ENCODE results near the gene NOC4L. TPM values are rescaled to one million over a fixed set of nuclear protein-coding genes. Genes with fewer than 3 reads are reported as not detected.

Gene NOC4L
- total and polyA plus RNA-seq, 4 donors = 7.5 to 50.3 (median 11.5) TPM

- 64 to 65% methylated on average over 25 of the region's 25 CpGs for WGBS, 2 donors
- Histone ChIP-seq H3K9me3 (ENCODE audit: control insufficient read depth, low read length) (no peaks in the 10 kb centered on the region), H3K27me3 (ENCODE audit: control insufficient read depth in 1 of 2, insufficient read depth in 2 of 2, low read length in 1 of 2) (no peaks in the 10 kb centered on the region), H3K27ac (ENCODE audit: low read depth in 1 of 2, low read length in 2 of 2) (no peak overlapping the region), H3K4me1 (ENCODE audit: control insufficient read depth in 1 of 2, insufficient read depth in 2 of 2, low read length in 2 of 2) (no peaks in the 10 kb centered on the region), H3K36me3 (ENCODE audit: control insufficient read depth in 1 of 2, insufficient read depth in 2 of 2, low read length in 1 of 2) (no peaks in the 10 kb centered on the region), H3K4me3 (ENCODE audit: low read length in 2 of 2) (no peak overlapping the region)
- intact Hi-C loops (cut with DNase I) = no loop called here
- DNase-seq = peak in 1 of 2 donors; percentile 39
- ATAC-seq (ENCODE audit: low FRiP score) = no peak
Observed at GRCh38 chr12:132176920-132177551, 32.8 kb downstream of the NOC4L start.

DNA sequence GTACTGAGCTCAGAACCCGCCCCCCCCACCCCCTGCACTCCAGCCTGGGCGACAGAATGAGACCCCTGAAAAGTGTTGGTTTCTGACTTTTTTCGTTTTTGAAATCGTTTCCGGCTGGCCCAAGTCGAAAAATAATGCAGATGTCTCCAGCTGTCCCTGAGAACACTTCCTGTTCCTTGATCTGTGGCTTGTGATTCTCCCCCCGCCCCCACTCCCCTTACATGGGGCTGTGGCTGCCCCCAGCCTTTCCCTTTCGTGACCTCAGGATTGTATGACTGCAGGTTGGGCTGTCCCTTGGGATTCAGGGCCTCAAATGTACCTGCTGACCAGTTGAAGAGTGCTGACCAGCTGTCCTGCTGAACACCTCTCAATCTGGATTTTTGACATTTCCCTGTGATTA lies 34.1 kb downstream of the NOC4L start:
- no peaks in the 10 kb centered on the region for H3K36me3 ChIP-seq (ENCODE audit: control insufficient read depth in 1 of 2, insufficient read depth in 2 of 2, low read length in 1 of 2)
- no peak overlapping the region for H3K4me3 ChIP-seq (ENCODE audit: low read length in 2 of 2)
- ATAC-seq (ENCODE audit: low FRiP score) (no peak), DNase-seq (peak in 1 of 2 donors; percentile 26)
- no peaks in the 10 kb centered on the region for H3K9me3 ChIP-seq (ENCODE audit: control insufficient read depth, low read length)
- no peak overlapping the region for H3K27ac ChIP-seq (ENCODE audit: low read depth in 1 of 2, low read length in 2 of 2)
- H3K27me3 ChIP-seq (ENCODE audit: control insufficient read depth in 1 of 2, insufficient read depth in 2 of 2, low read length in 1 of 2) = no peaks in the 10 kb centered on the region
- H3K4me1 ChIP-seq (ENCODE audit: control insufficient read depth in 1 of 2, insufficient read depth in 2 of 2, low read length in 2 of 2) = no peaks in the 10 kb centered on the region
- intact Hi-C loops (cut with DNase I) = no loop called here
- 50 to 54% methylated on average over 8 of the region's 8 CpGs for WGBS, 2 donors

GRCh38 chr12:132178801-132179401 lies 34.6 kb downstream of the NOC4L start:
- ATAC-seq (ENCODE audit: low FRiP score) = no peak
- peak in 1 of 2 donors; percentile 37 for DNase-seq
- WGBS, 2 donors = 57 to 59% methylated on average over 39 of the region's 39 CpGs
- Histone ChIP-seq H3K36me3 (ENCODE audit: control insufficient read depth in 1 of 2, insufficient read depth in 2 of 2, low read length in 1 of 2) (no peaks in the 10 kb centered on the region), H3K27me3 (ENCODE audit: control insufficient read depth in 1 of 2, insufficient read depth in 2 of 2, low read length in 1 of 2) (no peaks in the 10 kb centered on the region), H3K4me3 (ENCODE audit: low read length in 2 of 2) (no peak overlapping the region), H3K4me1 (ENCODE audit: control insufficient read depth in 1 of 2, insufficient read depth in 2 of 2, low read length in 2 of 2) (no peaks in the 10 kb centered on the region), H3K27ac (ENCODE audit: low read depth in 1 of 2, low read length in 2 of 2) (no peak overlapping the region), H3K9me3 (ENCODE audit: control insufficient read depth, low read length) (no peaks in the 10 kb centered on the region)
- intact Hi-C loops (cut with DNase I) = no loop called here

DNA sequence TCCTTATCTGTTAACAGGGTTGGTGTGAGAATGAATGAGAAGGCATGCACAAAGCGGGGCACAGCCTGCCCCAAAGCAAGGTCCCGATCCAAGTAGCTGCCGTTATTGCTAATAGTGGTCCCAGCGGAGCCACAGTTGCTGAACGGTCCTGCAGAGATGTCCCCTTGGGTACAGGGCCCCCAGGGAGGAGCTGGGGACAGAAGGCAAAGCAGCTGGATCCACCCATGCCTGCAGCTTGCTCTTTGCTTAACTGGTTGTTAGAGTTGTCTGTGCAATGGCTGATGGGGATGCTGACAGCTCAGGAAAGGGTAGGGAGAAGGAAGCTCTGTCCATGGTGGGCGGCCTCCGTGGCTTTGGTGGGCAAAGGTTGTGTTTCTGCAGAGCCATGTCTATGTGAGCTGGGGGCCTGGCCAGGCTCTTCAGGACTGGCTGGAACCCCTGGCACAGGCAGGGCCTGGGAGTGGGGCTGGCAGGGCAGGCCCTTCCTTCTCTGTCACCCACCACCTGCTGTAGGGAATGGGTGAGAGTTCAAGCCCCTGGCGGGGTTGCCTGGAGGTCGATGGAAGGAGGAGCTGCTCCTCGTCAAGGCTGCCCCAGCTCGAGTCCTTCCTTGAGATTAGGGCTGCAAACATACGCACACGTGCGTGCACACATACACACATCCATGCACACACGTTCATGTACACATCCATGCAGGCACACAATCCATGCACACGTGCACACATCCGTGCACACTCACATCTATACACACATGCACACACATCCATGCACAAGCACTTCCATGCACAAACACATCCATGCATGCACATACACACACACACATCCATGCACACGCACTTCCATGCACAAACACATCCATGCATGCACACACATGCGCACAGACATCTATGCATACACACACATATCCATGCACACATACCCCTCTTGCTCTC lies 35.4 kb downstream of the NOC4L start:
- Histone ChIP-seq H3K36me3 (ENCODE audit: control insufficient read depth in 1 of 2, insufficient read depth in 2 of 2, low read length in 1 of 2) (no peaks in the 10 kb centered on the region), H3K27ac (ENCODE audit: low read depth in 1 of 2, low read length in 2 of 2) (no peak overlapping the region), H3K4me1 (ENCODE audit: control insufficient read depth in 1 of 2, insufficient read depth in 2 of 2, low read length in 2 of 2) (no peaks in the 10 kb centered on the region), H3K27me3 (ENCODE audit: control insufficient read depth in 1 of 2, insufficient read depth in 2 of 2, low read length in 1 of 2) (no peaks in the 10 kb centered on the region), H3K4me3 (ENCODE audit: low read length in 2 of 2) (no peak overlapping the region), H3K9me3 (ENCODE audit: control insufficient read depth, low read length) (peaks cover 2% of the 10 kb centered on the region)
- DNase-seq (no peak), ATAC-seq (ENCODE audit: low FRiP score) (no peak)
- intact Hi-C loops (cut with DNase I) = no loop called here
- WGBS, 2 donors = 80 to 82% methylated on average over 19 of the region's 19 CpGs

DNA sequence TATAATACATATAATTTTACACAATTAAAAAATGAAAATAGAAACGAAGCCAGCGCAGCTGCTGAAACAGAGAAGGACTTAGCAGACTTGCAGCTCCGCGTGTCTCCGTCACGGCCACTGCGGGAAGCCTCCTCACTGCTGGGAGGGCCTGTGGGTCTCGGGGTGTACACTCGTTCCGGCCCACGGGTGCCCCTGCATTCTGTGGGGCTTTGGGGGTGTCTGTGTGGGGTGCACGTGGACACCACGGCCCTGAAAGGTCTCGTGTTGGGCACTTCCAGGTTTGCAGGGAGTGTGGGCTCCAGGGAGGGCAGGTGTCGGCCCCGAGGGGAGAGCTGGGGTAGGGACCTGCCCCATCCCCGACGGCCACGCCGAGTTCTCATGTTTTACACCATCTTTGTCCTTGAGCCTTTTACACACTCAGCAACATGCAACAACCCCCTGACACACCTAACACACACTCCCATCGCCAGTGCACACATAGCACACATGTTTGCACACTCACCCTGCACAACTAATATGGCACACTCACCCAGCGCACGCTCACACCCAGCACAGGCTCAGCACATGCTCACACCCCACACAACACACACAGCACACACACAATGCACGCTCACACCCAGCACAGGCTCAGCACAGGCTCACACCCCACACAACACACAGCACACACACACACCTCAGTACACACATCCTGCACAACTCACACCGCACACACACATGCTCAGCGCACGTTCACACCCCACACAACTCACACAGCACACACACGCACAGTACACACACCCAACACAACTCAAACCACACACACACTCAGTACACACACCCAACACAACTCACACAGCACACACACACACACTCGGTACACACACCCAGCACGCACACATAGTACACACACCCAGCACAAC lies 36.6 kb downstream of the NOC4L start:
- ATAC-seq (ENCODE audit: low FRiP score) = no peak
- intact Hi-C loops (cut with DNase I) = no loop called here
- H3K27me3 ChIP-seq (ENCODE audit: control insufficient read depth in 1 of 2, insufficient read depth in 2 of 2, low read length in 1 of 2) = no peaks in the 10 kb centered on the region

GRCh38 chr12:132181570-132182200 lies 37.4 kb downstream of the NOC4L start:
- Histone ChIP-seq H3K4me3 (ENCODE audit: low read length in 2 of 2) (no peak overlapping the region), H3K27me3 (ENCODE audit: control insufficient read depth in 1 of 2, insufficient read depth in 2 of 2, low read length in 1 of 2) (no peaks in the 10 kb centered on the region), H3K9me3 (ENCODE audit: control insufficient read depth, low read length) (peaks cover 2% of the 10 kb centered on the region), H3K36me3 (ENCODE audit: control insufficient read depth in 1 of 2, insufficient read depth in 2 of 2, low read length in 1 of 2) (no peaks in the 10 kb centered on the region), H3K27ac (ENCODE audit: low read depth in 1 of 2, low read length in 2 of 2) (no peak overlapping the region), H3K4me1 (ENCODE audit: control insufficient read depth in 1 of 2, insufficient read depth in 2 of 2, low read length in 2 of 2) (no peaks in the 10 kb centered on the region)
- DNase-seq (no peak), ATAC-seq (ENCODE audit: low FRiP score) (no peak)
- 86 to 87% methylated on average over 29 to 33 of the region's 33 CpGs for whole genome bisulfite sequencing, 2 donors
- intact Hi-C loops (cut with DNase I) = no loop called here

More for the DNA sequence above, 36.6 kb downstream of the NOC4L start:
- no peak overlapping the region for H3K27ac ChIP-seq (ENCODE audit: low read depth in 1 of 2, low read length in 2 of 2)
- peak in 1 of 2 donors; percentile 26 for DNase-seq
- 87 to 89% methylated on average over 30 of the region's 30 CpGs for WGBS, 2 donors
- no peaks in the 10 kb centered on the region for H3K4me1 ChIP-seq (ENCODE audit: control insufficient read depth in 1 of 2, insufficient read depth in 2 of 2, low read length in 2 of 2)
- H3K9me3 ChIP-seq (ENCODE audit: control insufficient read depth, low read length) = peaks cover 2% of the 10 kb centered on the region
- H3K36me3 ChIP-seq (ENCODE audit: control insufficient read depth in 1 of 2, insufficient read depth in 2 of 2, low read length in 1 of 2) = no peaks in the 10 kb centered on the region
- H3K4me3 ChIP-seq (ENCODE audit: low read length in 2 of 2) = no peak overlapping the region

- H3K4me3 ChIP-seq (ENCODE audit: low read length in 2 of 2) = no peak overlapping the region
- H3K27me3 ChIP-seq (ENCODE audit: control insufficient read depth in 1 of 2, insufficient read depth in 2 of 2, low read length in 1 of 2) = no peaks in the 10 kb centered on the region
- no peaks in the 10 kb centered on the region for H3K36me3 ChIP-seq (ENCODE audit: control insufficient read depth in 1 of 2, insufficient read depth in 2 of 2, low read length in 1 of 2)
- WGBS, 2 donors = 88 to 91% methylated on average over 21 of the region's 21 CpGs
- no peak for DNase-seq
- intact Hi-C loops (cut with DNase I) = no loop called here
- peaks cover 2% of the 10 kb centered on the region for H3K9me3 ChIP-seq (ENCODE audit: control insufficient read depth, low read length)
- no peaks in the 10 kb centered on the region for H3K4me1 ChIP-seq (ENCODE audit: control insufficient read depth in 1 of 2, insufficient read depth in 2 of 2, low read length in 2 of 2)
- H3K27ac ChIP-seq (ENCODE audit: low read depth in 1 of 2, low read length in 2 of 2) = no peak overlapping the region
- ATAC-seq (ENCODE audit: low FRiP score) = no peak
Observed at GRCh38 chr12:132182206-132182710, 38.0 kb downstream of the NOC4L start.
